DND-41 (cell line): Measurements from ENCODE around the gene METTL2A.

Experiments used
- CTCF ChIP-seq: IDR thresholded peaks from 2 replicates; pipeline ENCODE4 v1.5.1; 2012; ENCODE audit warnings: borderline replicate concordance, low read length, moderate library complexity, mild to moderate bottlenecking; ENCODE audit not compliant: poor library complexity, severe bottlenecking; ENCODE audit errors: extremely low read depth
- EZH2 ChIP-seq: IDR thresholded peaks from 3 replicates; pipeline ENCODE4 v1.6.1; 2012; ENCODE audit warnings: borderline replicate concordance, low read depth, mild to moderate bottlenecking, moderate library complexity, low read length, inconsistent platforms; ENCODE audit not compliant: severe bottlenecking

DNA sequence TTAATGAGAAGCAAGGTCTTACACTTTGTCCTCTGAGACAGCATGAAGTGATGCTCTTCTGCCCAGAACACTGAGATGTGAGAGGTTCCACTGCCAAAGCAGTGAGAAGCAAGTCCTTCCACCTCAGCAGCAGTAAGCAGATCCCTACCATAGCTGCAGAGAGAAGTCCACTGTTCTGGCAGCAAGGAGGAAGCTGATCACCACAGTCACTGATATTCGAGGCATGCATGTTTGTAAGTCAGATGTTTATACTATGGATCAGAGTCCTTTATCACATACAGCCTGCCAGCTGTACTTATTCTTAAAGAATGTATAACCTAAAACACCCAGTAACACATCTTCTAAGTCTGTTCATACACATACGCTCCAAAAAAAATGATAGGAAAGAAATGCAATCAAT, 18.2 kb upstream of the METTL2A start:
- TF ChIP-seq CTCF (no peak), EZH2 (no peak)
